Measurements from ENCODE around the gene SFT2D3. TPM values are rescaled to one million over a fixed set of nuclear protein-coding genes. Genes with fewer than 3 reads are reported as not detected.

SFT2D3 gene
- total RNA-seq, 1 donor from 2014 or later = 6.6 TPM

GRCh38 chr2:127659408-127660290 lies 41.6 kb upstream of the SFT2D3 start:
- no peaks in the 10 kb centered on the region for H3K4me1 Mint-ChIP-seq (ENCODE audit: low read depth)
- no peak overlapping the region for H3K4me3 Mint-ChIP-seq
- intact Hi-C loops (cut with micrococcal nuclease) = no loop called here
- H3K27me3 Mint-ChIP-seq (ENCODE audit: insufficient read depth) = peaks cover 27% of the 10 kb centered on the region
- H3K9me3 Mint-ChIP-seq = no peaks in the 10 kb centered on the region
- no peaks in the 10 kb centered on the region for H3K36me3 Mint-ChIP-seq (ENCODE audit: low read depth)
- no peak for DNase-seq (ENCODE audit: low spot score)
- no peak overlapping the region for H3K27ac Mint-ChIP-seq

DNA sequence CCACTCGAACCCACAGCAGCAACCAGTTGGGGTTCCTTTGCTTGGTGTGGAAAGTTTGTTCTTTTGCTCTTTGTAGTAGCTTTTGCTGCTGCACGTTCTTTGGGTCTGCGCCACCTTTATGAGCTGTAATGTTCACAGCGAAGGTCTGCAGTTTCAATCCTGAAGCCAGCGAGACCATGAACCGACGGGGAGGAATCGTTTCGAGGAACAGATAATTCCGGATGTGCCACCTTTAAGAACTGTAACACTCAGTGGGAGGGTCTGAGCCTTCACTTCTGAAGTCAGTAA lies 41.1 kb upstream of the SFT2D3 start:
- Mint-ChIP-seq H3K27ac (no peak overlapping the region), H3K36me3 (ENCODE audit: low read depth) (no peaks in the 10 kb centered on the region)

GRCh38 chr2:127661072-127661649 lies 40.1 kb upstream of the SFT2D3 start:
- Mint-ChIP-seq H3K27me3 (ENCODE audit: insufficient read depth) (peaks cover 42% of the 10 kb centered on the region), H3K36me3 (ENCODE audit: low read depth) (no peaks in the 10 kb centered on the region), H3K9me3 (no peaks in the 10 kb centered on the region), H3K4me1 (ENCODE audit: low read depth) (no peaks in the 10 kb centered on the region), H3K4me3 (no peak overlapping the region), H3K27ac (no peak overlapping the region)
- DNase-seq (ENCODE audit: low spot score) = no peak
- intact Hi-C loops (cut with micrococcal nuclease) = no loop called here

More for the DNA sequence above, 41.1 kb upstream of the SFT2D3 start:
- Mint-ChIP-seq H3K9me3 (no peaks in the 10 kb centered on the region), H3K27me3 (ENCODE audit: insufficient read depth) (peaks cover 33% of the 10 kb centered on the region), H3K4me3 (no peak overlapping the region), H3K4me1 (ENCODE audit: low read depth) (no peaks in the 10 kb centered on the region)
- DNase-seq (ENCODE audit: low spot score) = no peak
- intact Hi-C loops (cut with micrococcal nuclease) = no loop called here

DNA sequence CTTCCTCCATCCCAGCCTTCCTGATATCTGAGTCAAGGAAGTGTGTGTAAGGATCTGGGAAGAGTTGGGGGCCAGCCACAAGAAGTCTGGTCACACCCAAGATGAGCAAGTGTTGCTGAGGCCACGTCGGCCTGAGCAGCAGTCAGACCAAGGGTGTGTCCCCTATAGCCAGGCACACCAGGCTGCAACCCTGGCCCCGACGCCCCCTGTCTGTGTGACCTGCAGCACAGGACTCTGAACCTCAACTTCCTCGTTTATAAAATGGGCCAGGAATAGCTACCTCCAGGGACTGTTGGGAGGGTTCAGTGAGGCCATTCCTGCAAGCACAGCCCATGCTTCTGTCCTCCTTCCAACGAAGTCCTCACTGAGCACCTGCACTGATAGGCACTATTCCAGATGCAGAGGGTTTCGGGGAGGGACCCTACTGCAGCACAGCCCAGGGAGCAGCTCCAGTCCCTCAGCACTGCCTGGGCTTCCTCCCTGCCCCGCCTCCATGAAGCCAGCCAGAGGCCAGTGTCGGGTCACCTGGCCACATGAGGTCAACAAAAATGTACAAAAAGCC lies 39.3 kb upstream of the SFT2D3 start:
- DNase-seq (ENCODE audit: low spot score) = no peak
- no peaks in the 10 kb centered on the region for H3K4me1 Mint-ChIP-seq (ENCODE audit: low read depth)

DNA sequence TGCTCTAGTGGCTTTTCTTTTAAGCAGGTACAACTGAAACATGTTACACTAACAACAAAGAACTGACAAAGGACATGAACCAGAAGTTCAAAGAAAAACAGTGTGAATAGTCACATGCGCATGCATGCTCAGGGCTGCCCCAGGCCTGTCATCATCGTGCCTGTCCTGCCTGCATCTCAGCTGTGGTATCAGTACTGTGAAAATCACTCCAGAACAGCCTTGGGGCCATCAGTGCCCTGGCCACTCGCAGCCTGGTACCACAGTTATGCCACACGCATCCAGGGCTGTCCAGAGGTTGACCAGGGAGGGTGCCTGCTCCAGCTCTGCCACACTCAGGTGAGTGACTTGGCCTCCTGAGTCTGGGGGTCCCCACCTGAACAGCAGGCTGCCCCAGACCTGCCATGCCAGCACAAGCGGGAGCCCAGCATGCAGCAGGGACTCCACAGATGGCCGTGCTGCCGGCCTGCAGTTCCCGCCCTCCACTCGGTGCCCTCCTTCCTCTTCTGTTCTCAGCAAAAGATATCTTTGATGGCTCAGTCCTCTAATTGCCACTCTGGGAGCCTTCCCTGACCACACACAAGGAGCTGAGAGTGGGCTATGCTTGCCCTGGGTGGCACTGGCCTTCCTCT lies 38.2 kb upstream of the SFT2D3 start:
- Mint-ChIP-seq H3K27me3 (ENCODE audit: insufficient read depth) (peaks cover 54% of the 10 kb centered on the region), H3K4me1 (ENCODE audit: low read depth) (no peaks in the 10 kb centered on the region), H3K36me3 (ENCODE audit: low read depth) (no peaks in the 10 kb centered on the region), H3K27ac (no peak overlapping the region), H3K9me3 (no peaks in the 10 kb centered on the region), H3K4me3 (no peak overlapping the region)
- DNase-seq (ENCODE audit: low spot score) = no peak
- intact Hi-C loops (cut with micrococcal nuclease) = no loop called here

More for the DNA sequence above, 39.3 kb upstream of the SFT2D3 start:
- Mint-ChIP-seq H3K27me3 (ENCODE audit: insufficient read depth) (peaks cover 48% of the 10 kb centered on the region), H3K36me3 (ENCODE audit: low read depth) (no peaks in the 10 kb centered on the region), H3K9me3 (no peaks in the 10 kb centered on the region), H3K27ac (no peak overlapping the region), H3K4me3 (no peak overlapping the region)
- intact Hi-C loops (cut with micrococcal nuclease) = no loop called here

- H3K4me1 Mint-ChIP-seq (ENCODE audit: low read depth) = no peaks in the 10 kb centered on the region
- DNase-seq (ENCODE audit: low spot score) = no peak
- no peak overlapping the region for H3K27ac Mint-ChIP-seq
- peaks cover 56% of the 10 kb centered on the region for H3K27me3 Mint-ChIP-seq (ENCODE audit: insufficient read depth)
- H3K9me3 Mint-ChIP-seq = no peaks in the 10 kb centered on the region
- no peak overlapping the region for H3K4me3 Mint-ChIP-seq
- intact Hi-C loops (cut with micrococcal nuclease) = no loop called here
- H3K36me3 Mint-ChIP-seq (ENCODE audit: low read depth) = no peaks in the 10 kb centered on the region
Measured at GRCh38 chr2:127663566-127664064, 37.7 kb upstream of the SFT2D3 start.

DNA sequence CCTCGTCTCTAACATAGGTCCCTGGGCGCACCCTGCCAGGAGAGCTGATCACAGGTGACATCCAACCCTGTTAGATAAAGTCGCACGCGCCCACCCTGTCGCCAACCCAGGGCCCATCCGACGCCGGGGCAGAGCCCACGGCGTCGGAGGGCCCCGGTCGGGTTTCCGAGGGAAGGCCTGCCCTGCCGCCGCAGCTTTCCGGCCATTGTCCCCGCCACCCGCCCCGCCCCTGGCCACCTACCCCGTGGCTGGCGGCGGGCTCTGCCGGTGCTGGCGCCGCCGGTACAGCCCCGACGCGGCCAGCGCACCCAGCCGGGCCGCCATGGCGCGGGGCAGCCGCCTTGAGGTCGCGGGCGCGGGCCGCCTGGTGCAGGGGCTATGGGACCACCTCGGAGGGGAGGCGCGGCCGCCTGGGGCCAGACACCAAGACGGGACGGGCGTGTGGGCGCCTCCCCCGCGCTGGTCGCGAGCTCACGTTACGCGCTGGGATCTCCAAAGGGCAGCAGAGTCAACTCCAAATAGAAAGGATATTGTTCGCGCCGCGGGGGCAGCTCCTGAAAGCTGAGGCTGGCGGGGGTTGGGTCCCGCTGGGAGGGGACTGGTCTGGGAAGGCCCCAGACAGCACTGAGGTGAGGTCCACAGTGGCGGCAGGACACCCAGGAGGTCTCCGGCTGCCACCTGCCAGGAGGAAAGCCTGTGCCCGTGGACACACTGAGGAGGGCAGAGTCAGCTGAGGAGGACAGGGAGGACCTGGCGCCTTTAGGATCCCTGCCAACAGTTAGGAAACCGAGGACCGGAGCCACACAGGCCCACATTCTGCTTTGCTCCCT lies 37.0 kb upstream of the SFT2D3 start:
- no peak for DNase-seq (ENCODE audit: low spot score)
- peaks cover 56% of the 10 kb centered on the region for H3K27me3 Mint-ChIP-seq (ENCODE audit: insufficient read depth)
- intact Hi-C loops (cut with micrococcal nuclease) = no loop called here
- H3K27ac Mint-ChIP-seq = no peak overlapping the region
- H3K4me1 Mint-ChIP-seq (ENCODE audit: low read depth) = no peaks in the 10 kb centered on the region
- no peaks in the 10 kb centered on the region for H3K9me3 Mint-ChIP-seq
- no peak overlapping the region for H3K4me3 Mint-ChIP-seq
- H3K36me3 Mint-ChIP-seq (ENCODE audit: low read depth) = no peaks in the 10 kb centered on the region

DNA sequence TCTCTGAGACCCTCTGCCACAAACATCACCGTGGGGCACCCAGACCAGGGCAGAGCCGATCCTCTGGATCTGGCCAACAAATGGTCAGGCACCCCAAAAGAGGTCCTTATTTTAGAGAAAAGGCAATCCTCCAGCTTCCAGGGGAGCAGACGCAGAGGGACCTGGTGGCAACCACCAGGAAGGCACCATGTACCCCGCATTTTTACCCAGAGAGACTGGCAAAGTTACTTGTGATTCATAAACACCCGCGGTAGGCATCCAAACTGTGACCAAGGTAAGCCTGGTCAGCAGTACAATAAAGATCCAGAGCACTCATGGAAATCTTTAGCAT lies 36.4 kb upstream of the SFT2D3 start:
- no peak for DNase-seq (ENCODE audit: low spot score)
- no peak overlapping the region for H3K4me3 Mint-ChIP-seq
- no peaks in the 10 kb centered on the region for H3K9me3 Mint-ChIP-seq

DNA sequence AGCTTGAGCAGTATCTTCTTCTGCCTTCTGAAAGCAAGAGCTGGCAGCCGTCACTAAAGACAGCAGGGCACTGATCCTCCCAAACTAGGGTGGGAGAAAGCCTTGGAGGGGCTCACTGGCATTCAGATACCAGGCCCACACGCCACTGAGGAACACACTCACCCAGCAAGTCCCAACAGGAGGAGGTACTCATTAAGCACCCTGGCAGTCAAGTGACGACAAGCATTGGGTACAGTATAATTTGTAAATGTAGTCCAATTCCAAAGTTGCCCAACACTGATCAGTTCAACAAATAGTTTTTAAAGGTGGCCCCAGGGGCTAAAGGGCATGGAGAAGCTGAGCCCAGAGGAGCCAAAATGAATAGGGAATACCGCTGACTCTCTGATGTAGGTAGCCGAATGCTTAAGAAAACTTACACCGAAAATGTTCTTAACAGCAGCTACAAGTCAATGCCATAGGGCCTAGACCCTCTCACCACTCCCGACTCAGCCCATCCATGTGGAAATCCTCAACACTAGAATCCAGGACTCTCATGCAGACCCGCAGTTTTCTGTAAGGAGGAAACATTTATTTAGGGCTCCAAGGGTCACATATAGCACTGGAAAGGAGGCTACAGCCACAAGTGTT lies 35.9 kb upstream of the SFT2D3 start:
- Mint-ChIP-seq H3K36me3 (ENCODE audit: low read depth) (no peaks in the 10 kb centered on the region), H3K9me3 (no peaks in the 10 kb centered on the region), H3K27me3 (ENCODE audit: insufficient read depth) (peaks cover 66% of the 10 kb centered on the region), H3K4me3 (no peak overlapping the region), H3K27ac (no peak overlapping the region), H3K4me1 (ENCODE audit: low read depth) (no peaks in the 10 kb centered on the region)
- DNase-seq (ENCODE audit: low spot score) = no peak
- intact Hi-C loops (cut with micrococcal nuclease) = no loop called here

More for the DNA sequence above, 36.4 kb upstream of the SFT2D3 start:
- Mint-ChIP-seq H3K27me3 (ENCODE audit: insufficient read depth) (peaks cover 61% of the 10 kb centered on the region), H3K36me3 (ENCODE audit: low read depth) (no peaks in the 10 kb centered on the region), H3K4me1 (ENCODE audit: low read depth) (no peaks in the 10 kb centered on the region), H3K27ac (no peak overlapping the region)
- intact Hi-C loops (cut with micrococcal nuclease) = no loop called here

DNA sequence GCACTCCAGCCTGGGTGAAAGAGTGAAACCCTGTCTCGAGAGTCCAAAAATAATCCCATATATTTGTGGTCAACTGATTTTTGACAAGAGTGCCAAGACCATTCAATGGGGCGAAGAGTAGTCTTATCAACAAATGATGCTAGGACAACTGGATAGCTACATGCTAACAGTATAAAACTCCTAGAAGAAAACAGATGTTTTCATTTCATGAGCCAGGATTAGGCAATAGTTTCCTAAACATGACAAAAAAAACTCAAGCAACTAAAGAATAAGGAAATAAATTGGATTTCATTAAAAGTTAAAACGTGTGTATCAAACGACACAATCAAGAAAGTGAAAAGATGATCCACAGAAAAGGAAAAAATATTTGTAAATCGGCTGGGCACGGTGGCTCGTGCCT lies 32.2 kb upstream of the SFT2D3 start:
- Mint-ChIP-seq H3K27ac (no peak overlapping the region), H3K9me3 (no peaks in the 10 kb centered on the region), H3K27me3 (ENCODE audit: insufficient read depth) (peaks cover 66% of the 10 kb centered on the region), H3K4me1 (ENCODE audit: low read depth) (no peaks in the 10 kb centered on the region), H3K4me3 (no peak overlapping the region), H3K36me3 (ENCODE audit: low read depth) (no peaks in the 10 kb centered on the region)
- intact Hi-C loops (cut with micrococcal nuclease) = no loop called here
- no peak for DNase-seq (ENCODE audit: low spot score)

DNA sequence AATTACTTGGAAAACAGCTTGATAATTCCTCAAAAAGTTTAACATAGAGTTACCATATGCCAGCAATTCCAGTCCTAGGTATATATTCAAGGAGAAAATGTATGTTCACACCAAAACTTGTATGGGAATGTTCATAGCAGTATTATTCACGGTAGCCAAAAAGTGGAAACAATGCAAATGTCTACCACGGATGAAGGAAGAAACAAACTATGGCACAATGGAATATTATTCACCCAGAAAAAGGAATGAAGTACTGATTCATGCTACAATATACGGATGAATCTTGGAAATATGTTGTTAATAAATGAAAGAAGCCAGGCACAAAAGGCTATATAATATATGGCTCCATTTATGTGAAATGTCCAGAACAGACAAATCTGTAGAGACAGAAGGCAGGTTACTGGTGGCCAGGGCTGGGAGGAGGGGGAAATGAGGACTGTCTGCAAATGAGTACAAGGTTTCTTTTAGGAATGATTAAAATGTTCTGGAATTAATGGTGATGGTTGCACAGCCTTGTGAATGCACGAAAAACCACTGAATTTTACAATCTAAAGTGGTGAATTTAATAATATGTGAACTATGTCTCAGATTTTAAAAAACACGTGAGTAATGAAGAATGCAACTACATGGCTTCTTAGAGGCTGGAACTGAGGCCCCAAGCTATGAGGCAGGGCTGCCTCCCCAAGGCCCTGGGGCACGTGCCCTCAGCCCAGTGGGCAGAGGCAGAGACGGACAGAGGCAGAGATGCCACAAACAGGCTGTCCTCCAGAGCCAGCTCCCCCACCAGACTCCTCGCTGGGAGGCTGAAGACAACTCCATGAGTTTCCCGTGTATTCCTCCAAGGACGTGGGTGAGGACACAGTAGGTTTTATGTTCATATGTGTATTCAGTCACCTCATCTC lies 31.0 kb upstream of the SFT2D3 start:
- Mint-ChIP-seq H3K27ac (no peak overlapping the region), H3K4me3 (no peak overlapping the region), H3K4me1 (ENCODE audit: low read depth) (peaks cover 5% of the 10 kb centered on the region), H3K36me3 (ENCODE audit: low read depth) (no peaks in the 10 kb centered on the region), H3K9me3 (no peaks in the 10 kb centered on the region), H3K27me3 (ENCODE audit: insufficient read depth) (peaks cover 61% of the 10 kb centered on the region)
- no peak for DNase-seq (ENCODE audit: low spot score)
- intact Hi-C loops (cut with micrococcal nuclease) = no loop called here
